ENCODE measurements around the gene C16orf90.
"Not testable (repeated sequence)": the region's sequence is repeated elsewhere in the genome, so short reads cannot be mapped to it uniquely, and the experiment has no call there.

C16orf90 gene

GRCh38 chr16:3474136-3474779 is 21.0 kb downstream of the C16orf90 start:
- no peak overlapping the region for H3K4me3 ChIP-seq (ENCODE audit: low read length)
- peaks cover 9% of the 10 kb centered on the region for H3K4me1 ChIP-seq (ENCODE audit: insufficient read depth, low read length)
- H3K27me3 ChIP-seq (ENCODE audit: insufficient read depth, low read length) = no peaks in the 10 kb centered on the region
- H3K9me3 ChIP-seq (ENCODE audit: low read length) = no peaks in the 10 kb centered on the region
- no peak overlapping the region for H2AFZ ChIP-seq (ENCODE audit: low read depth, low read length)
- H3K36me3 ChIP-seq (ENCODE audit: insufficient read depth, low read length) = peaks cover 8% of the 10 kb centered on the region

DNA sequence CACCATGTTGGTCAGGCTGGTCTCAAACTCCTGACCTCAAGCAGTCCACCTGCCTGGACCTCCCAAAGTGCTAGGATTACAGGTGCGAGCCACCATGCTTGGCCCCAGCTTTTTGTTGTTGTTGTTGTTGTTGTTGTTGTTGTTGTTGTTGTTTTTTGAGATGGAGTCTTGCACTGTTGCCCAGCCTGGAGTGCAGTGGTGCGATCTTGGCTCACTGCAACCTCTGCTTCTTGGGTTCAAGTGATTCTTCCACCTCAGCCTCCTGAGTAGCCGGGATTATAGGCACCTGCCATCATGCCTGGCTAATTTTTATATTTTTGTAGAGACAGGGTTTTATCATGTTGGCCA is 21.7 kb downstream of the C16orf90 start:
- not testable (repeated sequence) for H3K9me3 ChIP-seq (ENCODE audit: low read length); H3K4me3 ChIP-seq (ENCODE audit: low read length); H3K27me3 ChIP-seq (ENCODE audit: insufficient read depth, low read length); H3K36me3 ChIP-seq (ENCODE audit: insufficient read depth, low read length); H3K4me1 ChIP-seq (ENCODE audit: insufficient read depth, low read length); H2AFZ ChIP-seq (ENCODE audit: low read depth, low read length)

GRCh38 chr16:3472878-3473595 is 22.3 kb downstream of the C16orf90 start:
- peaks cover 8% of the 10 kb centered on the region for H3K36me3 ChIP-seq (ENCODE audit: insufficient read depth, low read length)
- H2AFZ ChIP-seq (ENCODE audit: low read depth, low read length) = no peak overlapping the region
- H3K4me3 ChIP-seq (ENCODE audit: low read length) = no peak overlapping the region
- H3K4me1 ChIP-seq (ENCODE audit: insufficient read depth, low read length) = peaks cover 1% of the 10 kb centered on the region
- no peaks in the 10 kb centered on the region for H3K9me3 ChIP-seq (ENCODE audit: low read length)
- H3K27me3 ChIP-seq (ENCODE audit: insufficient read depth, low read length) = no peaks in the 10 kb centered on the region

GRCh38 chr16:3471518-3472176 is 23.6 kb downstream of the C16orf90 start:
- no peaks in the 10 kb centered on the region for H3K9me3 ChIP-seq (ENCODE audit: low read length)
- H2AFZ ChIP-seq (ENCODE audit: low read depth, low read length) = no peak overlapping the region
- no peaks in the 10 kb centered on the region for H3K4me1 ChIP-seq (ENCODE audit: insufficient read depth, low read length)
- peaks cover 11% of the 10 kb centered on the region for H3K36me3 ChIP-seq (ENCODE audit: insufficient read depth, low read length)
- no peaks in the 10 kb centered on the region for H3K27me3 ChIP-seq (ENCODE audit: insufficient read depth, low read length)
- no peak overlapping the region for H3K4me3 ChIP-seq (ENCODE audit: low read length)

DNA sequence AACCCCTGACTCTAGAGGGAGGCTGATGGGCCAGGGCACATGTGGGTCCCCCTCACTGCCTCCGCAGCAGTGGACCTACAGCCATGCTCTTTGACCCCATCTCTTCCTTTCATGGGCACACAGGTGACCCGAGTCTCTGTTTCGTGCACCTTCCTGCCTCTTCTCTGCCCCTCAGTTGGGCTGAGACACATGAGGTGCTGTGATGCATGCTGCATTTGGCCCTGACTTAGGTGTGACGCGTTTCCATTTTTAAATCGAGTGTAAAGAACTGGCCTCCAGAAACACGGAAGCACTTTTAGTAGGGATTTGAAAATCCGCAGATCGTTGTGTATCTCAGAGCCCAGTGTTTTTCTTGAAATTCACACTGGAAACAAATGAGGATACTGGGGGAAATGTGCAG is 24.6 kb downstream of the C16orf90 start:
- Histone ChIP-seq H3K27me3 (ENCODE audit: insufficient read depth, low read length) (no peaks in the 10 kb centered on the region), H3K4me1 (ENCODE audit: insufficient read depth, low read length) (no peaks in the 10 kb centered on the region), H3K4me3 (ENCODE audit: low read length) (no peak overlapping the region), H3K9me3 (ENCODE audit: low read length) (no peaks in the 10 kb centered on the region), H3K36me3 (ENCODE audit: insufficient read depth, low read length) (peaks cover 17% of the 10 kb centered on the region), H2AFZ (ENCODE audit: low read depth, low read length) (no peak overlapping the region)

- Histone ChIP-seq H3K4me1 (ENCODE audit: insufficient read depth, low read length) (no peaks in the 10 kb centered on the region), H2AFZ (ENCODE audit: low read depth, low read length) (no peak overlapping the region), H3K27me3 (ENCODE audit: insufficient read depth, low read length) (no peaks in the 10 kb centered on the region), H3K4me3 (ENCODE audit: low read length) (no peak overlapping the region), H3K36me3 (ENCODE audit: insufficient read depth, low read length) (peaks cover 23% of the 10 kb centered on the region), H3K9me3 (ENCODE audit: low read length) (peaks cover 2% of the 10 kb centered on the region)
Measured at GRCh38 chr16:3469736-3470135, 25.6 kb downstream of the C16orf90 start.

GRCh38 chr16:3468501-3468900 is 26.8 kb downstream of the C16orf90 start:
- peaks cover 5% of the 10 kb centered on the region for H3K9me3 ChIP-seq (ENCODE audit: low read length)
- no peaks in the 10 kb centered on the region for H3K27me3 ChIP-seq (ENCODE audit: insufficient read depth, low read length)
- no peak overlapping the region for H2AFZ ChIP-seq (ENCODE audit: low read depth, low read length)
- H3K4me1 ChIP-seq (ENCODE audit: insufficient read depth, low read length) = no peaks in the 10 kb centered on the region
- no peak overlapping the region for H3K4me3 ChIP-seq (ENCODE audit: low read length)
- peaks cover 23% of the 10 kb centered on the region for H3K36me3 ChIP-seq (ENCODE audit: insufficient read depth, low read length)

DNA sequence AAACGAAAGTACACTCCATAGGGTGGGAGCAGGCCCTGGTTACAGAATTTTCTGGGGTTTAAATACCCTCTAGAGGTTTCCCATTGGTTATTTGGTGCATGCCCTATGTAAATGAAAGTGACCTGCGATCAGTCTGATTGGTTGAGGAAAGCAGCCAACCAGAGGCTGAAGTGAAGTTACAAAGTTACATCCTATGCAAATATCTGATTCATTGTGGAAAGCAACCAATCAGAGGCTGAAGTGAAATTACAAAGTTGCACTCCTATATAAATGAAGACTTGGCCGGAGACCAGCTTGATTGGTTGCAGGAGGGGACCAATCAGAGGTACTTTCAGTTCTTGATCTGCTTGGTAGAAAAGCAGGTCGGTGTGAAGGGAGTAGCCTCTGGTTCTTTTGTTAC is 27.4 kb downstream of the C16orf90 start:
- H3K4me1 ChIP-seq (ENCODE audit: insufficient read depth, low read length) = no peaks in the 10 kb centered on the region
- no peaks in the 10 kb centered on the region for H3K27me3 ChIP-seq (ENCODE audit: insufficient read depth, low read length)
- H3K4me3 ChIP-seq (ENCODE audit: low read length) = no peak overlapping the region
- H3K9me3 ChIP-seq (ENCODE audit: low read length) = peaks cover 5% of the 10 kb centered on the region
- H2AFZ ChIP-seq (ENCODE audit: low read depth, low read length) = no peak overlapping the region
- H3K36me3 ChIP-seq (ENCODE audit: insufficient read depth, low read length) = peaks cover 23% of the 10 kb centered on the region

DNA sequence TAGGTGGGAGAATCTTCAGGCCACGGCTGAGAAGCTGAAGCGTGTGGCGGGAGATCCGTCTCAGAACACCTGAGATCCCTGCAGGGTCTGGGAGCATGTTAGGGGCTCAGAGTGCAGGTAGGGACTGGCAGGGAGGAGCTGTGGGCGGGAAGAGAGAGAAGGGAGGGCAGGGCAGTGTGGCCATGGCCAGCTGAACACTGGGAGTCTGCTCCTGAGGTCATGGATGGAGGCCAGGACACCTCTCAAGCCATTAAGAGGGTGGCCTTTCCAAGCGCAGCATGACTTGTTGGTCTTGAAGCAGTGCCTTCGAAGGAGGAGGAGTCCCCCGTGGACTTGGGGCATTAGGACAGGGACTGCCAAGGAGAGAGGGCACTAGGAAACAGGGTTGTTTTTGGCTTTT is 28.1 kb downstream of the C16orf90 start:
- Histone ChIP-seq H3K4me3 (ENCODE audit: low read length) (no peak overlapping the region), H3K4me1 (ENCODE audit: insufficient read depth, low read length) (peaks cover 3% of the 10 kb centered on the region), H3K9me3 (ENCODE audit: low read length) (peaks cover 5% of the 10 kb centered on the region), H3K27me3 (ENCODE audit: insufficient read depth, low read length) (no peaks in the 10 kb centered on the region), H2AFZ (ENCODE audit: low read depth, low read length) (no peak overlapping the region), H3K36me3 (ENCODE audit: insufficient read depth, low read length) (peaks cover 21% of the 10 kb centered on the region)

DNA sequence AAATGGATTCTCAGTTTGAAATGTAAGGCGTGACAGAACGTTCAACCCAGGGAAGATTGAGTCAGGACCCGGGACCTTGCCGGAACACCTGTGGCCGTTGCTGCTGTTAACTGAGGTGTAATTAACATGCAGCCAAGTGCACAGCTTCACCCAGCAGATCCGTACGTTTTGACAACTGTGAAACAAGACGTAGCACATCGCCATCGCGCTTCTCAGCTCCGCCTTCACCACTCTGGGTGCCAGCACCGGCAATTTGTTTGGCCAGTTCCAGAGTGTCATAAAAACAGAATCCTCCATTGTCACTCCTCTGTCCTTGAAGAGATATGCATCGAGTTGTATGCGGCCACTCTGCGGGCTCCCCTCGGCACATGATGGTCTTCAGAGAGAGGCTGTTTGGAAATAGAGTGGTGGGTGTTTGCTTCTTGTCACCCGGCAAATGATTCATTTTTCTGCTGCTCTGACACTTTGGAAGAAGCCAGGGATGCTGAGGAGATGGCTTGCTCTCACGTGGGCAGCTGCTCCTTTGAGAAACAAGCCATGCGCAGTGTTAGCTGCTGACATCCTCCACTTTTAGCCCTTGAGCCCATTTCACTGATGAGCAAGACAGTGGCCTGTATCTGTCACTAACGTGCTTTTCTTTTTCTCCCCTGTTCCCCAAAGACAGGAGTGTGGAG is 29.2 kb downstream of the C16orf90 start:
- Histone ChIP-seq H3K27me3 (ENCODE audit: insufficient read depth, low read length) (no peaks in the 10 kb centered on the region), H3K36me3 (ENCODE audit: insufficient read depth, low read length) (peaks cover 21% of the 10 kb centered on the region), H3K9me3 (ENCODE audit: low read length) (peaks cover 5% of the 10 kb centered on the region), H2AFZ (ENCODE audit: low read depth, low read length) (no peak overlapping the region), H3K4me1 (ENCODE audit: insufficient read depth, low read length) (peaks cover 3% of the 10 kb centered on the region), H3K4me3 (ENCODE audit: low read length) (no peak overlapping the region)

GRCh38 chr16:3465301-3465700 is 30.0 kb downstream of the C16orf90 start:
- H3K4me3 ChIP-seq (ENCODE audit: low read length) = no peak overlapping the region
- peaks cover 5% of the 10 kb centered on the region for H3K9me3 ChIP-seq (ENCODE audit: low read length)
- H3K27me3 ChIP-seq (ENCODE audit: insufficient read depth, low read length) = no peaks in the 10 kb centered on the region
- peaks cover 8% of the 10 kb centered on the region for H3K4me1 ChIP-seq (ENCODE audit: insufficient read depth, low read length)
- peaks cover 17% of the 10 kb centered on the region for H3K36me3 ChIP-seq (ENCODE audit: insufficient read depth, low read length)
- H2AFZ ChIP-seq (ENCODE audit: low read depth, low read length) = no peak overlapping the region

DNA sequence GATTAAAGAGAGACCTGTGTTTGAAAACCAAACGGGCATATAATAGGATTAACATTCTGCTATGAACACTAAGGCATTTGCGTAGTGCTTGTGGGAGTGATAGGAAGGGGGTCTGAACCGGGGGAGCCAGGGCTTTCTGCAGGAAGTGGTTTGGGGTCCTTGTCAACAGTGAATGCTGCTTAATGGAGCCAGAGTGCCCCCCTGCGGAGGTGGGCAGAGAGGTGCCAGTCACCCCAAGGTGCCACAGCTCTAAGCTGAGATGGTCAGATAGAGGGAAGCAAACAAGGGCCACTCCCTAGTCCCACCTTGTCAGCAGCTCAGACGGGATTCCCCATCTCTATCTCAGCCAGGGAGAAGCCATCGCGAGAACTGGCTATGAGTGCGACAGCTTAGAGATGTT is 34.1 kb downstream of the C16orf90 start:
- Histone ChIP-seq H3K4me1 (ENCODE audit: insufficient read depth, low read length) (peaks cover 31% of the 10 kb centered on the region), H3K9me3 (ENCODE audit: low read length) (peaks cover 5% of the 10 kb centered on the region), H3K4me3 (ENCODE audit: low read length) (no peak overlapping the region), H3K27me3 (ENCODE audit: insufficient read depth, low read length) (no peaks in the 10 kb centered on the region), H3K36me3 (ENCODE audit: insufficient read depth, low read length) (peaks cover 10% of the 10 kb centered on the region), H2AFZ (ENCODE audit: low read depth, low read length) (no peak overlapping the region)

DNA sequence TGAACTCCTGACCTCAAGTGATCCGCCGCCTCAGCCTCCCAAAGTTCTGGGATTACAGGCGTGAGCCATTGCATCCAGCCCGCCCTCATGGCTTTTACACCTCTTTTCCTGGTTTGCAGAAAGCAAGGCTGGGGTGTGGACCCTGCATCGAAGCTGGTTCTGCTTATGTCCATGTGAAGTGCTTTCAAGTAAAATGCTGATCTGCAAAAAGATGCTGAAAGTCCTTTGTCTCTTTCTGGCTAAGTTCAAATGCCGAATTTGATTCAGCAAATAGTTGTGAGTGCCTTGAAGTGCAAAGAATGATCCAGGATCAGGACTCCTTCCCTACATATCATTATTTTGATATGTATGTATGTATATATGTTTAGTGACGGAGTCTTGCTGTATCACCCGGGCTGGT is 34.7 kb downstream of the C16orf90 start:
- H3K4me1 ChIP-seq (ENCODE audit: insufficient read depth, low read length) = peaks cover 31% of the 10 kb centered on the region
- no peak overlapping the region for H2AFZ ChIP-seq (ENCODE audit: low read depth, low read length)
- peaks cover 5% of the 10 kb centered on the region for H3K36me3 ChIP-seq (ENCODE audit: insufficient read depth, low read length)
- no peaks in the 10 kb centered on the region for H3K27me3 ChIP-seq (ENCODE audit: insufficient read depth, low read length)
- H3K4me3 ChIP-seq (ENCODE audit: low read length) = no peak overlapping the region
- H3K9me3 ChIP-seq (ENCODE audit: low read length) = peaks cover 5% of the 10 kb centered on the region
